Mesenchymal stem cell (in vitro differentiated cells and primary cell): ENCODE results near the gene MIPOL1.
A peak's percentile ranks its signal among the peaks of the same experiment; 100 is the strongest.
"Not testable (repeated sequence)": the region's sequence is repeated elsewhere in the genome, so short reads cannot be mapped to it uniquely, and the experiment has no call there.

Source experiments
- DNase-seq: peaks from one replicate; pipeline ENCODE4 v3.0.0-alpha.2; 2013
- H2AFZ ChIP-seq: one replicate; pipeline ENCODE4 v1.6.1; 2013; ENCODE audit warnings: low read depth, mild to moderate bottlenecking, control low read depth, inconsistent platforms, low read length, moderate library complexity
- H2AK5ac ChIP-seq: 2 replicates; pipeline ENCODE4 v1.6.1; 2013; ENCODE audit warnings: low read length, moderate library complexity, mild to moderate bottlenecking, inconsistent platforms; ENCODE audit not compliant: severe bottlenecking
- H2BK120ac ChIP-seq: one replicate; pipeline ENCODE4 v1.6.1; 2013; ENCODE audit warnings: low read depth, mild to moderate bottlenecking, inconsistent platforms, low read length, moderate library complexity
- H2BK12ac ChIP-seq, 2 experiments: one replicate each; pipeline ENCODE4 v1.6.1; 2013; ENCODE audit warnings: inconsistent platforms in 2 of 2, low read length in 2 of 2, mild to moderate bottlenecking in 2 of 2, moderate library complexity in 2 of 2, control low read depth in 1 of 2
- H2BK15ac ChIP-seq: one replicate; pipeline ENCODE4 v1.6.1; 2013; ENCODE audit warnings: mild to moderate bottlenecking, low read depth, inconsistent platforms; ENCODE audit not compliant: poor library complexity, severe bottlenecking
- H2BK5ac ChIP-seq: 2 replicates; pipeline ENCODE4 v1.6.1; 2013; ENCODE audit warnings: low read depth, mild to moderate bottlenecking, low read length, control low read depth, inconsistent platforms; ENCODE audit not compliant: poor library complexity, severe bottlenecking
- H3K14ac ChIP-seq, 2 experiments: one replicate each; pipeline ENCODE4 v1.6.1; 2013; ENCODE audit warnings: inconsistent platforms in 2 of 2, low read length in 2 of 2, control low read depth in 1 of 2, mild to moderate bottlenecking in 1 of 2, moderate library complexity in 1 of 2
- H3K18ac ChIP-seq, 2 experiments: one replicate each; pipeline ENCODE4 v1.6.1; 2013; ENCODE audit warnings: inconsistent platforms in 2 of 2, low read length in 2 of 2, control low read depth in 1 of 2, low read depth in 1 of 2, mild to moderate bottlenecking in 1 of 2
- H3K23ac ChIP-seq, 2 experiments: one replicate each; pipeline ENCODE4 v1.6.1; 2013; ENCODE audit warnings: inconsistent platforms in 2 of 2, low read length in 2 of 2, mild to moderate bottlenecking in 2 of 2, moderate library complexity in 2 of 2, control low read depth in 1 of 2
- H3K27ac ChIP-seq: 2 replicates; pipeline ENCODE4 v1.5.1; 2013; ENCODE audit warnings: mild to moderate bottlenecking, moderate library complexity, low read length, control low read depth, inconsistent platforms; ENCODE audit not compliant: poor library complexity, severe bottlenecking
- H3K27me3 ChIP-seq, 2 experiments: 2 replicates each; pipeline versions ENCODE4 v1.6.1 to v1.7.0; 2013; ENCODE audit warnings: low read length in 2 of 2, mild to moderate bottlenecking in 2 of 2, moderate library complexity in 2 of 2, control low read depth in 1 of 2, inconsistent platforms in 1 of 2; ENCODE audit not compliant: control insufficient read depth in 1 of 2, insufficient read depth in 1 of 2
- H3K36me3 ChIP-seq, 2 experiments: 2 replicates each; pipeline versions ENCODE4 v1.6.1 to v1.7.0; 2013; ENCODE audit warnings: low read length in 2 of 2, control low read depth in 1 of 2, inconsistent platforms in 1 of 2, low read depth in 1 of 2, mild to moderate bottlenecking in 1 of 2; ENCODE audit not compliant: insufficient read depth in 2 of 2, control insufficient read depth in 1 of 2
- H3K4ac ChIP-seq, 2 experiments: one replicate each; pipeline ENCODE4 v1.6.1; 2013; ENCODE audit warnings: inconsistent platforms in 2 of 2, low read length in 2 of 2, mild to moderate bottlenecking in 2 of 2, moderate library complexity in 2 of 2, control low read depth in 1 of 2, low read depth in 1 of 2
- H3K4me1 ChIP-seq: 2 replicates; pipeline ENCODE4 v1.6.1; 2013; ENCODE audit warnings: low read depth, low read length, control low read depth; ENCODE audit not compliant: control insufficient read depth, insufficient read depth
- H3K4me2 ChIP-seq: 2 replicates; pipeline ENCODE4 v1.6.1; 2013; ENCODE audit warnings: low read length, mild to moderate bottlenecking, inconsistent platforms; ENCODE audit not compliant: poor library complexity, severe bottlenecking
- H3K4me3 ChIP-seq, 2 experiments: 2 replicates each; pipeline versions ENCODE4 v1.5.1 to v1.7.0; 2013; ENCODE audit warnings: low read length in 2 of 2, mild to moderate bottlenecking in 2 of 2, control low read depth in 1 of 2, low read depth in 1 of 2; ENCODE audit not compliant: insufficient read depth in 1 of 2
- H3K79me1 ChIP-seq: replicated peaks from 2 replicates; pipeline ENCODE4 v1.6.1; 2013; ENCODE audit warnings: mild to moderate bottlenecking, control low read depth, low read length, inconsistent platforms; ENCODE audit not compliant: poor library complexity, severe bottlenecking
- H3K9ac ChIP-seq: 2 replicates; pipeline ENCODE4 v1.7.0; 2013; ENCODE audit warnings: mild to moderate bottlenecking, low read length, moderate library complexity
- H3K9me3 ChIP-seq: 2 replicates; pipeline ENCODE4 v1.7.0; 2013; ENCODE audit warnings: mild to moderate bottlenecking, low read length; ENCODE audit not compliant: control insufficient read depth
- H4K8ac ChIP-seq: one replicate; pipeline ENCODE4 v1.6.1; 2013; ENCODE audit warnings: inconsistent platforms, mild to moderate bottlenecking, low read length, moderate library complexity
- H4K91ac ChIP-seq: one replicate; pipeline ENCODE4 v1.6.1; 2013; ENCODE audit warnings: mild to moderate bottlenecking, low read length, inconsistent platforms
- WGBS: methylation state at CpG from one replicate; pipeline ENCODE4 v1.1.7; 2013; ENCODE audit warnings: mixed read lengths; 5-methylcytosine and 5-hydroxymethylcytosine counted together

Gene MIPOL1

GRCh38 chr14:37555596-37555995 lies 357.9 kb downstream of the MIPOL1 start:
- H2BK15ac ChIP-seq, H2AK5ac ChIP-seq, H3K4me2 ChIP-seq, H3K4ac ChIP-seq, H3K18ac ChIP-seq, H3K23ac ChIP-seq, DNase-seq, H3K79me1 ChIP-seq, H2BK120ac ChIP-seq, H4K91ac ChIP-seq, H3K36me3 ChIP-seq, H3K4me3 ChIP-seq, H3K9ac ChIP-seq, H2AFZ ChIP-seq, H2BK5ac ChIP-seq, H3K4me1 ChIP-seq, H3K27me3 ChIP-seq, H3K27ac ChIP-seq, H3K14ac ChIP-seq, H2BK12ac ChIP-seq, H4K8ac ChIP-seq: not testable (repeated sequence)
- peaks cover 10% of the 10 kb centered on the region for H3K9me3 ChIP-seq
- WGBS, result 100% methylated on average over 7 of the region's 33 CpGs

- Histone ChIP-seq H3K23ac (no peak overlapping the region), H3K27me3 (no peaks in the 10 kb centered on the region), H3K79me1 (no peaks in the 10 kb centered on the region), H3K36me3 (no peaks in the 10 kb centered on the region), H2AK5ac (no peak overlapping the region), H2BK15ac (no peak overlapping the region), H3K4me2 (no peak overlapping the region), H4K8ac (no peak overlapping the region), H2BK120ac (no peak overlapping the region), H4K91ac (no peak overlapping the region), H3K18ac (no peak overlapping the region), H2AFZ (no peak overlapping the region), H2BK12ac (no peak overlapping the region), H3K4me1 (no peaks in the 10 kb centered on the region), H3K4ac (no peak overlapping the region), H3K4me3 (no peak overlapping the region), H2BK5ac (no peak overlapping the region), H3K9ac (no peak overlapping the region), H3K27ac (no peak overlapping the region), H3K9me3 (peaks cover 7% of the 10 kb centered on the region), H3K14ac (no peak overlapping the region)
- DNase-seq, result no peak
- 100% methylated on average over 3 of the region's 4 CpGs for WGBS
Observed at GRCh38 chr14:37558740-37559139, 361.0 kb downstream of the MIPOL1 start.

DNA sequence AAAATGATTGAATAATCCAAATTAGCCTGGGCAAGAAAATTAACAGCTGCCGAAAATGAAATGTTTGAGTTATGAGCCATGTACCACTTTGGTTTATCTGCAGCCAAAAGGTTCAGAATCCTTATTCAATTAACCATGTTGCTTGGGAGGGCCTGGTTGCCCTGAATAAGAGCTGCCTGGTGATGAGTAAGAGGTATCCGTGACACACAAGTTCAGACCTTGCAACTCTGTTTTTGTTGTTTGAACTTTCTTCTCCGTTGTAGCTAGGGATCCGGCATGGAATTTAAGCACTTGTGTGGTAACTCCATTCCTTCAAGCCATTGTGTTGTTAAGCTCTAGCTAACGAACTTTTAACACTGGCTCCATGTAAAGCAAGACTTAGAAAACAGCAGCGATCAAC lies 361.6 kb downstream of the MIPOL1 start:
- no peak overlapping the region for H3K4ac ChIP-seq
- 90% methylated on average over 4 of the region's 6 CpGs for WGBS
- H3K23ac ChIP-seq, result no peak overlapping the region
- no peaks in the 10 kb centered on the region for H3K27me3 ChIP-seq
- no peak overlapping the region for H3K4me2 ChIP-seq
- H2AFZ ChIP-seq, result no peak overlapping the region
- no peaks in the 10 kb centered on the region for H3K4me1 ChIP-seq
- H3K79me1 ChIP-seq, result no peaks in the 10 kb centered on the region
- H4K8ac ChIP-seq, result no peak overlapping the region
- no peak overlapping the region for H2AK5ac ChIP-seq
- H3K9ac ChIP-seq, result no peak overlapping the region
- no peak overlapping the region for H3K4me3 ChIP-seq
- H3K27ac ChIP-seq, result no peak overlapping the region
- no peak overlapping the region for H3K18ac ChIP-seq
- H2BK120ac ChIP-seq, result no peak overlapping the region
- H3K36me3 ChIP-seq, result no peaks in the 10 kb centered on the region
- H2BK15ac ChIP-seq, result no peak overlapping the region
- no peak overlapping the region for H4K91ac ChIP-seq
- peak; percentile 13 for DNase-seq
- no peak overlapping the region for H2BK12ac ChIP-seq
- H3K9me3 ChIP-seq, result peaks cover 7% of the 10 kb centered on the region
- H3K14ac ChIP-seq, result no peak overlapping the region
- H2BK5ac ChIP-seq, result no peak overlapping the region

- Histone ChIP-seq H3K9me3 (no peaks in the 10 kb centered on the region), H3K4me2 (no peak overlapping the region), H3K23ac (no peak overlapping the region), H2BK12ac (no peak overlapping the region), H3K27ac (no peak overlapping the region), H3K27me3 (no peaks in the 10 kb centered on the region), H3K9ac (no peak overlapping the region), H2BK5ac (no peak overlapping the region), H2BK15ac (no peak overlapping the region), H2AK5ac (no peak overlapping the region), H2AFZ (no peak overlapping the region), H3K79me1 (no peaks in the 10 kb centered on the region), H3K4ac (no peak overlapping the region), H3K4me3 (no peak overlapping the region), H3K36me3 (no peaks in the 10 kb centered on the region), H2BK120ac (no peak overlapping the region), H3K4me1 (no peaks in the 10 kb centered on the region), H4K91ac (no peak overlapping the region), H3K14ac (no peak overlapping the region), H4K8ac (no peak overlapping the region), H3K18ac (no peak overlapping the region)
- DNase-seq, result no peak
- WGBS, result 95% methylated on average over 2 of the region's 2 CpGs
Observed at GRCh38 chr14:37563189-37563588, 365.5 kb downstream of the MIPOL1 start.
